K562 (cell line): ENCODE data around the gene GPR137C. TPM values are rescaled to one million over a fixed set of nuclear protein-coding genes. Genes with fewer than 3 reads are reported as not detected.
A peak's percentile ranks its signal among the peaks of the same experiment; 100 is the strongest.

ENCODE experiments used
- ATAC-seq: fragments of 200-7000 bp; cut with Tn5 transposase; 3 replicates; pipeline ENCODE4 v1.9.1; 2020; ENCODE audit warnings: moderate library complexity
- BruUV-seq: library from RNA; stranded (reverse); fragments of 400-500 nt; replicated peaks from 2 replicates; lab custom pipeline; 2021; lab: Mats Ljungman, UMichigan
- CTCF ChIA-PET: fragments of 300-600 bp; formaldehyde crosslinking; extraction: SDS; loops from one replicate; lab custom pipeline; 2021; ENCODE audit warnings: low intra/inter-chr PET ratio; lab: Yijun Ruan, JAX
- POLR2A ChIA-PET: fragments of 300-600, 350-650 bp; sonication (Branson Sonifier 250); formaldehyde crosslinking; extraction: SDS; loops from one replicate; lab custom pipeline; 2021; ENCODE audit warnings: antibody characterized with exemption, inconsistent platforms; lab: Yijun Ruan, JAX
- DNase-seq, 4 experiments: peaks; one replicate each; pipeline versions ENCODE4 v3.0.0 to v3.0.0-alpha.2; 2011 to 2018; ENCODE audit warnings: low spot score in 3 of 4, mixed read lengths in 3 of 4; ENCODE audit errors: extremely low read depth in 1 of 4
- FAIRE-seq: peaks from 2 replicates; lab custom pipeline; 2011; peaks lifted over from hg19 to GRCh38; lab: Jason Lieb, UNC
- H2AFZ ChIP-seq: 2 replicates; pipeline ENCODE4 v1.6.0; 2011; ENCODE audit warnings: low read depth, low read length, control low read depth, inconsistent platforms
- H3K27ac ChIP-seq: fragments of 200-600 bp; 3 replicates; pipeline ENCODE4 v1.8.0; 2011; ENCODE audit warnings: low read depth, mild to moderate bottlenecking, control low read depth, inconsistent platforms, low read length, moderate library complexity, mixed read lengths; ENCODE audit errors: extremely low read depth
- H3K27me3 ChIP-seq, 2 experiments: fragments of 300-600 bp in 1 of 2; 2 replicates in 1 of 2; 3 replicates in 1 of 2; pipeline versions ENCODE4 v1.6.0 to v1.8.0; 2011; ENCODE audit warnings: inconsistent platforms in 2 of 2, low read length in 2 of 2, mild to moderate bottlenecking in 1 of 2, mixed read lengths in 1 of 2, moderate library complexity in 1 of 2; ENCODE audit not compliant: control insufficient read depth in 2 of 2, insufficient read depth in 2 of 2
- H3K36me3 ChIP-seq: fragments of 300-600 bp; 3 replicates; pipeline ENCODE4 v1.8.0; 2011; ENCODE audit warnings: mild to moderate bottlenecking, low read length, inconsistent platforms; ENCODE audit not compliant: control insufficient read depth, insufficient read depth
- H3K4me1 ChIP-seq, 2 experiments: fragments of 200-600 bp in 1 of 2; replicated peaks in 1 of 2; 2 replicates in 1 of 2; 3 replicates in 1 of 2; pipeline versions ENCODE4 v1.5.1 to v1.8.0; 2011; ENCODE audit warnings: inconsistent platforms in 2 of 2, low read length in 2 of 2, mild to moderate bottlenecking in 1 of 2, mixed read lengths in 1 of 2, moderate library complexity in 1 of 2; ENCODE audit not compliant: control insufficient read depth in 2 of 2, insufficient read depth in 2 of 2
- H3K4me2 ChIP-seq: 2 replicates; pipeline ENCODE4 v1.6.1; 2011; ENCODE audit warnings: low read length, control low read depth, inconsistent platforms, mixed read lengths; ENCODE audit not compliant: insufficient read depth
- H3K4me3 ChIP-seq: fragments of 200-600 bp; sonication (generic), shearing (Covaris generic); 2 replicates; pipeline ENCODE4 v1.5.1; 2016; ENCODE audit warnings: control low read depth, inconsistent platforms
- H3K79me2 ChIP-seq: fragments of 200-600 bp; 3 replicates; pipeline ENCODE4 v1.8.0; 2011; ENCODE audit warnings: low read length, inconsistent platforms; ENCODE audit not compliant: control insufficient read depth, insufficient read depth
- H3K9ac ChIP-seq, 2 experiments: 2 replicates each; pipeline versions ENCODE4 v1.6.0 to v1.6.1; 2011; ENCODE audit warnings: low read depth in 2 of 2, low read length in 2 of 2, control low read depth in 1 of 2, inconsistent platforms in 1 of 2, mild to moderate bottlenecking in 1 of 2, mixed read lengths in 1 of 2; ENCODE audit not compliant: insufficient read depth in 1 of 2
- H3K9me1 ChIP-seq: one replicate; pipeline ENCODE4 v1.6.0; 2011; ENCODE audit warnings: inconsistent platforms, mild to moderate bottlenecking, low read length, moderate library complexity; ENCODE audit not compliant: control insufficient read depth, insufficient read depth
- H3K9me3 ChIP-seq: replicated peaks from 2 replicates; pipeline ENCODE4 v1.5.1; 2011; ENCODE audit warnings: low read depth, low read length, inconsistent platforms; ENCODE audit not compliant: control insufficient read depth, insufficient read depth
- H4K20me1 ChIP-seq: replicated peaks from 2 replicates; pipeline ENCODE4 v1.6.1; 2011; ENCODE audit warnings: low read length, inconsistent platforms, mixed read lengths; ENCODE audit not compliant: control insufficient read depth, insufficient read depth
- EGR1 ChIP-seq: fragments of 450-650 bp; conservative IDR thresholded peaks from 2 replicates; pipeline ENCODE4 v1.6.1; 2017; ENCODE audit warnings: mild to moderate bottlenecking
- HMGN3 ChIP-seq: IDR thresholded peaks from 2 replicates; pipeline ENCODE4 v1.6.1; 2011; ENCODE audit warnings: borderline replicate concordance, low read depth, mild to moderate bottlenecking, mixed read lengths, low read length; ENCODE audit not compliant: insufficient read length; ENCODE audit errors: extremely low read depth
- JUN ChIP-seq, 2 experiments: sonication (generic) in 1 of 2; formaldehyde crosslinking in 1 of 2; IDR thresholded peaks; 2 replicates each; pipeline versions ENCODE4 v1.6.1 to v1.8.0; 2012 to 2022; ENCODE audit warnings: borderline replicate concordance in 2 of 2, mild to moderate bottlenecking in 2 of 2, improper control_type of control experiment in 1 of 2, low read depth in 1 of 2, low read length in 1 of 2, missing genetic modification reagents in 1 of 2
- LCOR ChIP-seq: sonication (generic); formaldehyde crosslinking; IDR thresholded peaks from 2 replicates; pipeline ENCODE4 v1.8.0; 2022; ENCODE audit warnings: mild to moderate bottlenecking, missing genetic modification reagents
- NFE2 ChIP-seq: IDR thresholded peaks from 2 replicates; pipeline ENCODE4 v1.6.1; 2014; ENCODE audit warnings: antibody characterized with exemption, low read depth
- PHF21A ChIP-seq: fragments of 450-650 bp; IDR thresholded peaks from 2 replicates; pipeline ENCODE4 v1.6.1; 2017; ENCODE audit warnings: low read depth, borderline replicate concordance
- SMARCC2 ChIP-seq: fragments of 450-650 bp; IDR thresholded peaks from 2 replicates; pipeline ENCODE4 v1.6.1; 2017; ENCODE audit warnings: antibody characterized with exemption, moderate library complexity, mild to moderate bottlenecking, low read depth
- SMC3 ChIP-seq: conservative IDR thresholded peaks from 2 replicates; pipeline ENCODE4 v1.6.1; 2011; ENCODE audit warnings: low read depth, low read length, improper control_type of control experiment; ENCODE audit not compliant: insufficient read depth
- STAT5A ChIP-seq: IDR thresholded peaks from 2 replicates; pipeline ENCODE4 v1.6.1; 2012; ENCODE audit warnings: low read length, inconsistent platforms, borderline replicate concordance
- ZBTB43 ChIP-seq: sonication (generic); formaldehyde crosslinking; IDR thresholded peaks from 2 replicates; pipeline ENCODE4 v1.8.0; 2023; ENCODE audit warnings: mild to moderate bottlenecking, missing genetic modification reagents
- ZNF282 ChIP-seq: sonication (generic); formaldehyde crosslinking; IDR thresholded peaks from 2 replicates; pipeline ENCODE4 v1.8.1; 2023; ENCODE audit warnings: missing genetic modification reagents
- WGBS: fragments of 100-300 bp; shearing (Covaris generic); methylation state at CpG from one replicate; pipeline ENCODE4 v1.1.6; 2016; ENCODE audit warnings: low coverage, mixed read lengths; ENCODE audit not compliant: insufficient coverage; ENCODE audit errors: missing lambda C conversion rate; 5-methylcytosine and 5-hydroxymethylcytosine counted together
- in situ Hi-C: fragments of 300-500 bp; cut with MboI; formaldehyde crosslinking; loops from 4 replicates; pipeline ENCODE4 v1.15.0; 2018; ENCODE audit warnings: inconsistent platforms, mixed read lengths
- intact Hi-C: fragments of 100-400 bp; cut with micrococcal nuclease; formaldehyde crosslinking; loops from 2 replicates; pipeline ENCODE4 v1.14.2; 2022
- polyA plus RNA-seq, 8 experiments: library from polyadenylated mRNA; depleted of rRNA in 4 of 8; stranded (reverse) in 5 of 8; unstranded in 3 of 8; fragments of >200 nt; fragmentation: Nextera tagmentation in 2 of 8; fragmentation: Illumina TruSeq in 1 of 8; extraction: Ambion mirVana in 2 of 8; extraction: Trizol in 1 of 8; gene quantifications; 2 replicates each; pipeline versions ENCODE4 v1.2.1 to v1.2.3, GENCODE V29; 2011 to 2014; ENCODE audit warnings: inconsistent platforms in 1 of 8, missing spikeins in 1 of 8
- total RNA-seq, 7 experiments: library from RNA; depleted of rRNA in 6 of 7; stranded (reverse); fragments of >200 nt in 6 of 7; fragmentation: Illumina TruSeq in 2 of 7; extraction: Trizol in 2 of 7; gene quantifications; 2 replicates each; pipeline versions ENCODE4 v1.2.1 to v1.2.3, GENCODE V29; 2011 to 2021; ENCODE audit warnings: low replicate concordance in 1 of 7
- TF ChIP-seq, protein P1 (sequence below): fragments of 450-650 bp; IDR thresholded peaks from 2 replicates; pipeline ENCODE4 v1.6.1; 2016; ENCODE audit warnings: antibody characterized with exemption
- TF ChIP-seq, protein P2 (sequence below): fragments of 250-450 bp; sonication (Bioruptor Pico); IDR thresholded peaks from 2 replicates; pipeline ENCODE4 v1.5.0; 2021
- TF ChIP-seq, protein P3 (sequence below): fragments of 250-450 bp; sonication (Bioruptor Pico); IDR thresholded peaks from 2 replicates; pipeline ENCODE4 v1.5.1; 2021; ENCODE audit warnings: mild to moderate bottlenecking

Gene GPR137C
- total and polyA plus RNA-seq, 9 of the 15 experiments (the other 6 are each of a cell fraction or from before 2014, with no cell fraction given): 0.03 to 0.31 (median 0.06) TPM; not detected in 4

DNA sequence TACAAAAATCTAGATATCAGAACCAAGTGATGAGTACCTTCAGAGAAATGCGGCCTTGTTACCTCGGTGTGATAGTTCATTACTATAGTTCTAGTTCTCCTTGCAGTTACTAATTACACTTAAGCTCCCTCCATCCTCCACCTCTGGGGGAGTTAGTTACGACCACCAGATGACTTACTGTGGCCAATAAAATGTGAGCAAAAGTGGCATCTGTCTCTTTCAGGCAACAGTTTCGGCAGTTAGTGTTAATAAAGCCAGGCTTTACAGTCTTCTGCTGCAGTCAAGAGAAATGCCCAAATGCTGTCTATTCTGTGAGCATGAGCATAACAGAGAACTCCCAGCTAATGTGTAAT is 6.3 kb upstream of the GPR137C start:
- Histone ChIP-seq H3K9me1 (no peaks in the 10 kb centered on the region), H3K9me3 (no peaks in the 10 kb centered on the region; the same call in 1 of the 2 replicates), H3K4me1 (peaks cover 0 to 27% of the 10 kb centered on the region in 2 experiments; a peak in 3 of 5 replicates), H3K4me2 (peak overlapping the region; percentile 57), H2AFZ (peak overlapping the region; percentile 73), H3K9ac (peak overlapping the region in 1 of 2 experiments; percentile 61; a peak in 2 of 4 replicates), H3K4me3 (no peak overlapping the region), H3K27me3 (no peaks in the 10 kb centered on the region), H3K27ac (peak overlapping the region; percentile 53), H3K36me3 (no peaks in the 10 kb centered on the region; the same call in 2 of the 3 replicates), H4K20me1 (no peaks in the 10 kb centered on the region), H3K79me2 (peaks cover 50% of the 10 kb centered on the region)
- in situ Hi-C loops (no loop called here), intact Hi-C loops (no loop called here)
- DNase-seq (no peak), ATAC-seq (peak; percentile 24), FAIRE-seq (no peak)
- TF ChIP-seq, protein P1, sequence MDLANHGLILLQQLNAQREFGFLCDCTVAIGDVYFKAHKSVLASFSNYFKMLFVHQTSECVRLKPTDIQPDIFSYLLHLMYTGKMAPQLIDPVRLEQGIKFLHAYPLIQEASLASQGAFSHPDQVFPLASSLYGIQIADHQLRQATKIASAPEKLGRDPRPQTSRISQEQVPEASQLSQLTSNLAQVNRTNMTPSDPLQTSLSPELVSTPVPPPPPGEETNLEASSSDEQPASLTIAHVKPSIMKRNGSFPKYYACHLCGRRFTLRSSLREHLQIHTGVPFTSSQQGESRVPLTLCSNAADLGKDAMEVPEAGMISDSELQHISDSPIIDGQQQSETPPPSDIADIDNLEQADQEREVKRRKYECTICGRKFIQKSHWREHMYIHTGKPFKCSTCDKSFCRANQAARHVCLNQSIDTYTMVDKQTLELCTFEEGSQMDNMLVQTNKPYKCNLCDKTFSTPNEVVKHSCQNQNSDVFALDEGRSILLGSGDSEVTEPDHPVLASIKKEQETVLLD: no peak
- no peak for TF ChIP-seq ZBTB43 (CRISPR knock-in tag)
- TF ChIP-seq JUN (IDR thresholded peaks at IDR 0.05; ENCODE audit: borderline replicate concordance, low read depth, low read length): no peak
- TF ChIP-seq JUN (CRISPR knock-in tag; IDR thresholded peaks at IDR 0.05; ENCODE audit: borderline replicate concordance): no peak
- no peak for TF ChIP-seq EGR1
- no peak for TF ChIP-seq STAT5A
- no peak for TF ChIP-seq SMARCC2
- TF ChIP-seq, protein P2, sequence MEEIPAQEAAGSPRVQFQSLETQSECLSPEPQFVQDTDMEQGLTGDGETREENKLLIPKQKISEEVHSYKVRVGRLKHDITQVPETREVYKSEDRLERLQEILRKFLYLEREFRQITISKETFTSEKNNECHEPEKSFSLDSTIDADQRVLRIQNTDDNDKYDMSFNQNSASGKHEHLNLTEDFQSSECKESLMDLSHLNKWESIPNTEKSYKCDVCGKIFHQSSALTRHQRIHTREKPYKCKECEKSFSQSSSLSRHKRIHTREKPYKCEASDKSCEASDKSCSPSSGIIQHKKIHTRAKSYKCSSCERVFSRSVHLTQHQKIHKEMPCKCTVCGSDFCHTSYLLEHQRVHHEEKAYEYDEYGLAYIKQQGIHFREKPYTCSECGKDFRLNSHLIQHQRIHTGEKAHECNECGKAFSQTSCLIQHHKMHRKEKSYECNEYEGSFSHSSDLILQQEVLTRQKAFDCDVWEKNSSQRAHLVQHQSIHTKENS (CRISPR knock-in tag): no peak
- TF ChIP-seq ZNF282 (CRISPR knock-in tag): no peak
- no peak for TF ChIP-seq SMC3
- no peak for TF ChIP-seq HMGN3
- no peak for TF ChIP-seq PHF21A
- TF ChIP-seq LCOR: no peak
- no peak for TF ChIP-seq NFE2
- TF ChIP-seq, protein P3, sequence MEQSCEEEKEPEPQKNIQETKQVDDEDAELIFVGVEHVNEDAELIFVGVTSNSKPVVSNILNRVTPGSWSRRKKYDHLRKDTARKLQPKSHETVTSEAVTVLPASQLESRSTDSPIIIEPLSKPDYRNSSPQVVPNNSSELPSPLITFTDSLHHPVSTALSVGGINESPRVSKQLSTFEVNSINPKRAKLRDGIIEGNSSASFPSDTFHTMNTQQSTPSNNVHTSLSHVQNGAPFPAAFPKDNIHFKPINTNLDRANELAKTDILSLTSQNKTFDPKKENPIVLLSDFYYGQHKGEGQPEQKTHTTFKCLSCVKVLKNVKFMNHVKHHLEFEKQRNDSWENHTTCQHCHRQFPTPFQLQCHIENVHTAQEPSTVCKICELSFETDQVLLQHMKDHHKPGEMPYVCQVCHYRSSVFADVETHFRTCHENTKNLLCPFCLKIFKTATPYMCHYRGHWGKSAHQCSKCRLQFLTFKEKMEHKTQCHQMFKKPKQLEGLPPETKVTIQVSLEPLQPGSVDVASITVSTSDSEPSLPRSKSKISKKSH (CRISPR knock-in tag): no peak
- 43% methylated on average over 3 of the region's 4 CpGs for WGBS
- no TSS peak for BruUV-seq
- ChIA-PET CTCF (no interaction called here), POLR2A (interaction anchor here (1.0 to 1.1 kb wide), 2 partner anchors 9 to 10 kb away, joined by 3 read pairs; no protein-coding TSS in a partner anchor)
